ENCODE data around the gene MAPT.

MAPT gene

DNA sequence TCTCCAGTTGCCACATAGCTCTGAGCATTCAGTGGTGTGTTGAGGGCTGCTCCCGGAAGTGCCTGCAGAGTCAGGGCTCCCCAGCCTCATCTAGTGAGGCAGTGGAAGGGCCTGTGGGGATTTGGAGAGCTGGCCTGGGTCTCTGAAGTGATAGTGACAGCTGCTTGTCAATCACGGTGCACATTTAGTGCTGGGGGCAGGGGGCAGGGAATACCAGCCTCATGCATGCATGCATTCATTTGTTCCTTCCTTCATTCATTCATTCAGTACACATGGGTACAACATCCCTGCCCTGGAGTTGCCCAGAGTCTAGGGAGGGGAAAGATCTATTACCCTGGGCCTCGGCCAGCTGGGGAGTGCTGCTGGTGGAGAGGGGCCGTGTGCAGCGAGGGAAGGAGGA lies 93.4 kb downstream of the MAPT start:
- H3K4me3 ChIP-seq = no peak overlapping the region
- DNase-seq = no peak
- no peak overlapping the region for H3K27ac ChIP-seq
- intact Hi-C loops (cut with DNase I; ENCODE audit: low total_unique reads) = no loop called here
- H3K36me3 ChIP-seq = no peaks in the 10 kb centered on the region
- no peaks in the 10 kb centered on the region for H3K4me1 ChIP-seq
- no peaks in the 10 kb centered on the region for H3K9me3 ChIP-seq
- TF ChIP-seq, protein P1, sequence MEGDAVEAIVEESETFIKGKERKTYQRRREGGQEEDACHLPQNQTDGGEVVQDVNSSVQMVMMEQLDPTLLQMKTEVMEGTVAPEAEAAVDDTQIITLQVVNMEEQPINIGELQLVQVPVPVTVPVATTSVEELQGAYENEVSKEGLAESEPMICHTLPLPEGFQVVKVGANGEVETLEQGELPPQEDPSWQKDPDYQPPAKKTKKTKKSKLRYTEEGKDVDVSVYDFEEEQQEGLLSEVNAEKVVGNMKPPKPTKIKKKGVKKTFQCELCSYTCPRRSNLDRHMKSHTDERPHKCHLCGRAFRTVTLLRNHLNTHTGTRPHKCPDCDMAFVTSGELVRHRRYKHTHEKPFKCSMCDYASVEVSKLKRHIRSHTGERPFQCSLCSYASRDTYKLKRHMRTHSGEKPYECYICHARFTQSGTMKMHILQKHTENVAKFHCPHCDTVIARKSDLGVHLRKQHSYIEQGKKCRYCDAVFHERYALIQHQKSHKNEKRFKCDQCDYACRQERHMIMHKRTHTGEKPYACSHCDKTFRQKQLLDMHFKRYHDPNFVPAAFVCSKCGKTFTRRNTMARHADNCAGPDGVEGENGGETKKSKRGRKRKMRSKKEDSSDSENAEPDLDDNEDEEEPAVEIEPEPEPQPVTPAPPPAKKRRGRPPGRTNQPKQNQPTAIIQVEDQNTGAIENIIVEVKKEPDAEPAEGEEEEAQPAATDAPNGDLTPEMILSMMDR (IDR thresholded peaks at IDR 0.05) = no peak
- peaks cover 0 to 8% of the 10 kb centered on the region in 2 donors for H3K27me3 ChIP-seq

DNA sequence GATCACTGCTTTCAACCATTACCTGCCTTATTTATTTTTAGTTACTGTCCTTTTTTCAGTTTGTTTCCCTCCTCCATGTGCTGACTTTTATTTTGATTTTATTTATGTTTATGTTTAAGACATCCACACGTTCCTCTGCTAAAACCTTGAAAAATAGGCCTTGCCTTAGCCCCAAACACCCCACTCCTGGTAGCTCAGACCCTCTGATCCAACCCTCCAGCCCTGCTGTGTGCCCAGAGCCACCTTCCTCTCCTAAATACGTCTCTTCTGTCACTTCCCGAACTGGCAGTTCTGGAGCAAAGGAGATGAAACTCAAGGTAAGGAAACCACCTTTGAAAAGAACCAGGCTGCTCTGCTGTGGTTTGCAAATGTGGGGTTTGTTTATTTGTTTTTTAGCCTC lies 95.4 kb downstream of the MAPT start:
- no peak for DNase-seq
- Histone ChIP-seq H3K27ac (no peak overlapping the region), H3K27me3 (no peaks in the 10 kb centered on the region), H3K9me3 (no peaks in the 10 kb centered on the region), H3K4me3 (no peak overlapping the region), H3K4me1 (no peaks in the 10 kb centered on the region), H3K36me3 (no peaks in the 10 kb centered on the region)
- TF ChIP-seq, protein P1 (IDR thresholded peaks at IDR 0.05) = no peak
- intact Hi-C loops (cut with DNase I; ENCODE audit: low total_unique reads) = no loop called here

DNA sequence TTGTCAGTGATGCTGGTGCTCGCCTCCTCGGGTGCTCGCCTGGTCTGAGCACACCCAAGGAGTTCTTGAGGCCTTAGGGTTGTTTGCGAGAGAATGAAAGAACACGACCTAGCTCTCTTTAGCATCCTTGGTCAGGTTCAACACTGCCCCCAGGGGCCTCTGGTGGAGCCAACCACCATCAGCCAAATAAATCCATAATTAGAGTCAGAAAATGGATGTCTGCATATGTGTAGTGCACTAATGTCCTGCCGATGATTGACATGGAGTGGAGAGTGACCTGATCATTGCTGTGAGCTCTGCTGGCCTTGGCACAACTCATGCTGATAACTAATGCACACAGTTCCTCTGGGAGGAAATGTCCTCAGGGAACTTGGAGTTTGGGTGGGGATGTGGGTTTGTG lies 96.5 kb downstream of the MAPT start:
- H3K4me1 ChIP-seq = no peaks in the 10 kb centered on the region
- no peaks in the 10 kb centered on the region for H3K36me3 ChIP-seq

DNA sequence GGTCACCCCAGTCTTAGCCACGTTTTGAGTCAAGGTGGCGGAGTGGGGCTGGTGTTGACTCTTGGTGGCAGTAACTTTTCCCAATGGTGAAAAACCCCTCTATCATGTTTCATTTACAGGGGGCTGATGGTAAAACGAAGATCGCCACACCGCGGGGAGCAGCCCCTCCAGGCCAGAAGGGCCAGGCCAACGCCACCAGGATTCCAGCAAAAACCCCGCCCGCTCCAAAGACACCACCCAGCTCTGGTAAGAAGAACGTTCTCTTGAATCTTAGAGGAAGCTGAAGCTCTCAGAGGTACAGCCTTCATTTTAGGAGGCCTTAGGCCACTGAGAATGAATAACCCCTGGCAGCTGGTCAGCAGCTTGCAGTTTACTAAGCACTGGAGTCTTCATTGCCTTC lies 97.0 kb downstream of the MAPT start:
- no peak overlapping the region for H3K4me3 ChIP-seq
- DNase-seq = no peak
- H3K27me3 ChIP-seq = no peaks in the 10 kb centered on the region
- no peaks in the 10 kb centered on the region for H3K36me3 ChIP-seq
- no peaks in the 10 kb centered on the region for H3K4me1 ChIP-seq
- H3K9me3 ChIP-seq = no peaks in the 10 kb centered on the region
- no peak overlapping the region for H3K27ac ChIP-seq
- intact Hi-C loops (cut with DNase I; ENCODE audit: low total_unique reads) = no loop called here
- TF ChIP-seq, protein P1 (IDR thresholded peaks at IDR 0.05) = no peak

More for the DNA sequence above, 96.5 kb downstream of the MAPT start:
- Histone ChIP-seq H3K27me3 (no peaks in the 10 kb centered on the region), H3K4me3 (no peak overlapping the region), H3K9me3 (no peaks in the 10 kb centered on the region), H3K27ac (no peak overlapping the region)
- intact Hi-C loops (cut with DNase I; ENCODE audit: low total_unique reads) = no loop called here
- TF ChIP-seq, protein P1 (IDR thresholded peaks at IDR 0.05) = no peak
- no peak for DNase-seq

DNA sequence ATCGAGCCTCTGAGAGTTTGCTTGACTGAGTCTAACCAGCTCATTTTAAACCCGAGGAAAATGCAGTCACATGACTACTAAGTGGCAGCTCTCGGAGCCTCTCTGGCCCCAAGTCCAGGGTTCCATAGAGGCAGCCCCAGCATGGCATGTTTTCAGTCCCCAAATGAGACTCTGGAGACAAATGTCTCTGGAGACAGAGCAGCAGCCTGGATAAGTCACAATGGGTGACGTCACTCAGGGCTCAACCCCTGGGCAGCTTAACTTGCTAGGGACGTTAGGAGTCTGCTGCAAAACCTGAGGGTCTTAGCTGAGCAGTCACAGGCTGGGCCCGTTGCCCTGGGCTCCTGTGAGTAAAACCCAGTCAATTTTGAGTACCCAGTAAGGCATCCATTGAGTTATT lies 97.8 kb downstream of the MAPT start:
- no peaks in the 10 kb centered on the region for H3K4me1 ChIP-seq
- no peaks in the 10 kb centered on the region for H3K36me3 ChIP-seq
- no peaks in the 10 kb centered on the region for H3K9me3 ChIP-seq
- DNase-seq = no peak
- intact Hi-C loops (cut with DNase I; ENCODE audit: low total_unique reads) = no loop called here
- no peak overlapping the region for H3K4me3 ChIP-seq
- no peaks in the 10 kb centered on the region for H3K27me3 ChIP-seq
- H3K27ac ChIP-seq = no peak overlapping the region
- TF ChIP-seq, protein P1 (IDR thresholded peaks at IDR 0.05) = no peak

DNA sequence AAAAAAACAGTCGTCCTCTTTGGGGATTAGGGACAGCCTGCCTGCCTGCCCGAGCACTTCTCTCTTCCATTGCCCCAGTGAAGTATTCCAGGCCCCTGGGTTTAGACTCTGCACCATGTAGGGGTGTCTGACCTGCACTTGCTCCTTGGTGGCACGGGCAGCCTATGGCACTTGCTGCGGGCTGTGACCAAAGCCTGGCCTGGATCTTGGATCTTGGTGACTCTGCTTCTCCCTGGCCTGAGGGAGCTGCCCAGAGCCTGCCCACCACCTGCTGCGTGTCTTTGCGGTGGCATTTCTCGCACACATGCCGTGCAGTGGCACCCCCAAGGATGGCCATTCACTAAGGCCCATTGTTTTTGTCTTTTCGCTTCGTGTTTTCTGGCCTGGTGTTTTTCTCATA lies 98.5 kb downstream of the MAPT start:
- Histone ChIP-seq H3K4me1 (no peaks in the 10 kb centered on the region), H3K9me3 (no peaks in the 10 kb centered on the region), H3K27ac (no peak overlapping the region), H3K4me3 (no peak overlapping the region), H3K36me3 (no peaks in the 10 kb centered on the region), H3K27me3 (no peaks in the 10 kb centered on the region)
- DNase-seq = no peak
- TF ChIP-seq, protein P1 (IDR thresholded peaks at IDR 0.05) = no peak
- intact Hi-C loops (cut with DNase I; ENCODE audit: low total_unique reads) = no loop called here
